Neural progenitor cell (in vitro differentiated cells): ENCODE results near the gene CMC2.

Experiments
- EZH2 ChIP-seq: fragments of 200-600 bp; sonication (generic); IDR thresholded peaks from 2 replicates; pipeline ENCODE4 v1.6.1; 2017; ENCODE audit warnings: antibody characterized with exemption, mild to moderate bottlenecking, moderate library complexity
- TF ChIP-seq, protein P1 (sequence below): fragments of 200-600 bp; sonication (generic); IDR thresholded peaks from 2 replicates; pipeline ENCODE4 v1.5.1; 2017; ENCODE audit warnings: antibody characterized with exemption, mild to moderate bottlenecking

DNA sequence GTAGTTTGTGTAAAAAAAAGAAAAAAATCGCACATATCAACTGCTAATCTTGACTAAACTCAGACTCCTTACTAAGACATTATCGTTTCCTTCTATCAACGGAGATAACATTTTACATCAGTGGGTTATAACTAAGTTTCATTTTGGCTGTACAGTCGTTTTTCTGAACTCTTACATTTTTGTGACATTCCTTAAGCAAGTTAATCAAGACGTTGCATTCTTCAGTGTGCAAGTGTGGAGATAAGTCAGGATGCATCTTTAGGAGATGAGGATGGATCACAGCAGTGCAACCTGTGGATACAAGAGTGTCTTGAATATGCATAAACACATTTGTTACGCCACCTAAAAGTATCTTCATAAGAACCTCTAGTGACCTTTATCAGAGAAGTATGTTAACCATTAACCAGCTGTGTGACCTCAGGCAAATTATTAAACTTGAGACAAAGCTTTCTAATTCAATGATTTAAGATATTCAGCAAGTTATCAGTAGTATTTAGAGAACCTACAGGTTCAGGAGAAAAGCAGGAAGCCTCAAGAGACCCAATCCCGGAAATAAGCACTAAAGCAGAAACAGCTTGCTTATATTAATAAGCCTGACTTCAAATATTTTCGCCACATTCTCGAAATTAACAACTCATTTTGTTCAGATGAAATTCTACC lies 9.4 kb downstream of the CMC2 start:
- TF ChIP-seq, protein P1, sequence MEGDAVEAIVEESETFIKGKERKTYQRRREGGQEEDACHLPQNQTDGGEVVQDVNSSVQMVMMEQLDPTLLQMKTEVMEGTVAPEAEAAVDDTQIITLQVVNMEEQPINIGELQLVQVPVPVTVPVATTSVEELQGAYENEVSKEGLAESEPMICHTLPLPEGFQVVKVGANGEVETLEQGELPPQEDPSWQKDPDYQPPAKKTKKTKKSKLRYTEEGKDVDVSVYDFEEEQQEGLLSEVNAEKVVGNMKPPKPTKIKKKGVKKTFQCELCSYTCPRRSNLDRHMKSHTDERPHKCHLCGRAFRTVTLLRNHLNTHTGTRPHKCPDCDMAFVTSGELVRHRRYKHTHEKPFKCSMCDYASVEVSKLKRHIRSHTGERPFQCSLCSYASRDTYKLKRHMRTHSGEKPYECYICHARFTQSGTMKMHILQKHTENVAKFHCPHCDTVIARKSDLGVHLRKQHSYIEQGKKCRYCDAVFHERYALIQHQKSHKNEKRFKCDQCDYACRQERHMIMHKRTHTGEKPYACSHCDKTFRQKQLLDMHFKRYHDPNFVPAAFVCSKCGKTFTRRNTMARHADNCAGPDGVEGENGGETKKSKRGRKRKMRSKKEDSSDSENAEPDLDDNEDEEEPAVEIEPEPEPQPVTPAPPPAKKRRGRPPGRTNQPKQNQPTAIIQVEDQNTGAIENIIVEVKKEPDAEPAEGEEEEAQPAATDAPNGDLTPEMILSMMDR = no peak
- no peak for TF ChIP-seq EZH2
